HepG2 (cell line): Measurements from ENCODE around the gene SH2D3A. TPM values are rescaled to one million over a fixed set of nuclear protein-coding genes. Genes with fewer than 3 reads are reported as not detected.

Experiments
- ARHGAP35 ChIP-seq: sonication (generic); formaldehyde crosslinking; IDR thresholded peaks from 2 replicates; pipeline ENCODE4 v1.9.0; 2022; ENCODE audit warnings: mild to moderate bottlenecking, inconsistent platforms, moderate library complexity, missing genetic modification reagents, borderline replicate concordance
- ARNT2 ChIP-seq: sonication (generic); formaldehyde crosslinking; IDR thresholded peaks from 2 replicates; pipeline ENCODE4 v1.8.0; 2022; ENCODE audit warnings: mild to moderate bottlenecking, low read depth, missing genetic modification reagents, moderate library complexity
- ATF4 ChIP-seq, 2 experiments: fragments of 450-650 bp in 1 of 2; sonication (generic) in 1 of 2; formaldehyde crosslinking; IDR thresholded peaks; 2 replicates each; pipeline versions ENCODE4 v1.5.0 to v1.8.0; 2020 to 2022; ENCODE audit warnings: mild to moderate bottlenecking in 1 of 2, missing genetic modification reagents in 1 of 2
- CSRNP2 ChIP-seq: sonication (generic); formaldehyde crosslinking; conservative IDR thresholded peaks from 2 replicates; pipeline ENCODE4 v1.8.0; 2022; ENCODE audit warnings: low read depth, missing genetic modification reagents
- FOXC1 ChIP-seq: sonication (generic); formaldehyde crosslinking; IDR thresholded peaks from 2 replicates; pipeline ENCODE4 v1.8.0; 2022; ENCODE audit warnings: mild to moderate bottlenecking, missing genetic modification reagents, borderline replicate concordance
- KDM5B ChIP-seq: sonication (generic); formaldehyde crosslinking; IDR thresholded peaks from 2 replicates; pipeline ENCODE4 v1.4.0; 2020; ENCODE audit warnings: missing genetic modification reagents, mild to moderate bottlenecking, borderline replicate concordance
- LCORL ChIP-seq, 2 experiments: fragments of 450-650 bp in 1 of 2; sonication (generic) in 1 of 2; formaldehyde crosslinking in 1 of 2; IDR thresholded peaks; 2 replicates each; pipeline versions ENCODE4 v1.5.0 to v1.6.1; 2017 to 2020; ENCODE audit warnings: antibody characterized with exemption in 1 of 2, missing genetic modification reagents in 1 of 2
- NFE2L2 ChIP-seq: fragments of 150-350 bp; IDR thresholded peaks from 2 replicates; pipeline ENCODE4 v1.6.1; 2014; ENCODE audit warnings: low read length
- POLR2AphosphoS2 ChIP-seq: IDR thresholded peaks from 2 replicates; pipeline ENCODE4 v1.6.1; 2011; ENCODE audit warnings: low read depth, low read length, improper control_type of control experiment
- SIX4 ChIP-seq: sonication (generic); formaldehyde crosslinking; IDR thresholded peaks from 2 replicates; pipeline ENCODE4 v1.4.0; 2020; ENCODE audit warnings: missing genetic modification reagents
- TEF ChIP-seq: sonication (generic); formaldehyde crosslinking; IDR thresholded peaks from 2 replicates; pipeline ENCODE4 v1.5.0; 2020; ENCODE audit warnings: missing genetic modification reagents
- ZNF232 ChIP-seq: sonication (generic); formaldehyde crosslinking; IDR thresholded peaks from 2 replicates; pipeline ENCODE4 v1.4.0; 2020; ENCODE audit warnings: missing genetic modification reagents, borderline replicate concordance
- ZNF44 ChIP-seq: sonication (generic); formaldehyde crosslinking; IDR thresholded peaks from 2 replicates; pipeline ENCODE4 v1.5.1; 2020; ENCODE audit warnings: mild to moderate bottlenecking, missing genetic modification reagents
- ZNF446 ChIP-seq: sonication (generic); formaldehyde crosslinking; IDR thresholded peaks from 2 replicates; pipeline ENCODE4 v1.5.0; 2020; ENCODE audit warnings: mild to moderate bottlenecking, missing genetic modification reagents
- ZNF468 ChIP-seq: sonication (generic); formaldehyde crosslinking; IDR thresholded peaks from 2 replicates; pipeline ENCODE4 v1.8.0; 2022; ENCODE audit warnings: mild to moderate bottlenecking, moderate library complexity, missing genetic modification reagents
- ZNF629 ChIP-seq: sonication (generic); formaldehyde crosslinking; conservative IDR thresholded peaks from 2 replicates; pipeline ENCODE4 v1.5.0; 2020; ENCODE audit warnings: missing genetic modification reagents
- ZNF766 ChIP-seq: sonication (generic); formaldehyde crosslinking; IDR thresholded peaks from 2 replicates; pipeline ENCODE4 v1.5.0; 2020; ENCODE audit warnings: missing genetic modification reagents, borderline replicate concordance
- ZNF800 ChIP-seq: sonication (generic); formaldehyde crosslinking; IDR thresholded peaks from 2 replicates; pipeline ENCODE4 v1.4.0; 2020; ENCODE audit warnings: missing genetic modification reagents
- polyA plus RNA-seq, 8 experiments: library from polyadenylated mRNA; depleted of rRNA in 3 of 8; stranded (reverse) in 7 of 8; unstranded in 1 of 8; fragments of >200 nt; fragmentation: Illumina TruSeq in 4 of 8; extraction: Trizol in 4 of 8; gene quantifications; 2 replicates each; pipeline versions ENCODE4 v1.2.1 to v1.2.3, GENCODE V29; 2011 to 2016; ENCODE audit warnings: low read depth in 4 of 8, missing spikeins in 1 of 8, mixed read lengths in 1 of 8; ENCODE audit not compliant: insufficient read depth in 1 of 8
- total RNA-seq, 5 experiments: library from RNA; depleted of rRNA; stranded (reverse); fragments of >200 nt; fragmentation: Illumina TruSeq; extraction: Trizol; gene quantifications; 2 replicates each; pipeline ENCODE4 v1.2.3, GENCODE V29; 2016; ENCODE audit warnings: low read depth in 1 of 5
- TF ChIP-seq, protein P1 (sequence below): sonication (generic); formaldehyde crosslinking; IDR thresholded peaks from 2 replicates; pipeline ENCODE4 v1.4.0; 2020; ENCODE audit warnings: missing genetic modification reagents

The SH2D3A gene
- total and polyA plus RNA-seq, 2 of the 13 experiments (the other 11 are each of a cell fraction or from before 2014, with no cell fraction given) = 1.0 to 2.2 TPM

DNA sequence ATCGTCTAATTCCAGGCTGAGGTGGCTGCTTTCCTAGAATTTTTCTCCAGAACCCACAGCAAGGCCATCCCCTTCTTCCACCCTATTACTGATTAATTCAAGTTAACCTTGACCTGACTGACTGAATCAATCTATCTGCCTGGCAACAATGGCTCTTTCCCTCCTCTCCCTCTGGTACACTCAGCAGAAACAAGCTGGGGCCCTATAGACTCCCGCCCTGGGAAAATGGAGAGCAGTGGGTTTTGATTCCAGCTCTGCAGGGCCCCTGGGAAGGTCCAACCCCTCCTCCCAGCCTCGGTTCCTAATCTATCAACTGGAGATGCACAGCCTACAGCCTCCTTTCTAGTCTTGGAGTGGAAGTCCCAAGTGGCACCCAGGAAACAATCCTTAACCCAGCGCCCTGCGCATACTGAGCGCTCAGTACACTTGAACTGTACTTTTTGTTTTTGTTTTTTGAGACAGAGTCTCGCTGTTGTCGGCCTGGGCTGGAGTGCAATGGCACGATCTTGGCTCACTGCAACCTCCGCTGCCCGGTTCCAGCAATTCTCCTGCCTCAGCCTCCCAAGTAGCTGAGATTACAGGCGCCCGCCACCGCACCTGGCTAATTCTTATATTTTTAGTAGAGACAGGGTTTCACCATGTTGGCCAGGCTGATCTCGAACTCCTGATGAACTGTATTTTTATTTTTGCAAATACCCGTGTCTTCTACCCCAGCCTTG is 41.6 kb downstream of the SH2D3A start (continued):
- TF ChIP-seq ATF4 (CRISPR knock-in tag; IDR thresholded peaks at IDR 0.05) (no peak), KDM5B (no peak), ZNF766 (no peak), LCORL (IDR thresholded peaks at IDR 0.05) (no peak), LCORL (CRISPR knock-in tag; IDR thresholded peaks at IDR 0.05) (0 out of 2 replicates have a peak, but pooled peaks have one; percentile 48), ARHGAP35 (no peak), ZNF232 (CRISPR knock-in tag) (no peak), NFE2L2 (no peak; the same call in 1 of the 2 replicates), ZNF800 (no peak), ZNF446 (CRISPR knock-in tag) (no peak), SIX4 (no peak), TEF (no peak), CSRNP2 (CRISPR knock-in tag) (no peak), ZNF44 (CRISPR knock-in tag) (no peak), FOXC1 (CRISPR knock-in tag) (no peak), POLR2AphosphoS2 (no peak), ARNT2 (no peak), ZNF629 (CRISPR knock-in tag) (no peak), ZNF468 (no peak)
- TF ChIP-seq, protein P1, sequence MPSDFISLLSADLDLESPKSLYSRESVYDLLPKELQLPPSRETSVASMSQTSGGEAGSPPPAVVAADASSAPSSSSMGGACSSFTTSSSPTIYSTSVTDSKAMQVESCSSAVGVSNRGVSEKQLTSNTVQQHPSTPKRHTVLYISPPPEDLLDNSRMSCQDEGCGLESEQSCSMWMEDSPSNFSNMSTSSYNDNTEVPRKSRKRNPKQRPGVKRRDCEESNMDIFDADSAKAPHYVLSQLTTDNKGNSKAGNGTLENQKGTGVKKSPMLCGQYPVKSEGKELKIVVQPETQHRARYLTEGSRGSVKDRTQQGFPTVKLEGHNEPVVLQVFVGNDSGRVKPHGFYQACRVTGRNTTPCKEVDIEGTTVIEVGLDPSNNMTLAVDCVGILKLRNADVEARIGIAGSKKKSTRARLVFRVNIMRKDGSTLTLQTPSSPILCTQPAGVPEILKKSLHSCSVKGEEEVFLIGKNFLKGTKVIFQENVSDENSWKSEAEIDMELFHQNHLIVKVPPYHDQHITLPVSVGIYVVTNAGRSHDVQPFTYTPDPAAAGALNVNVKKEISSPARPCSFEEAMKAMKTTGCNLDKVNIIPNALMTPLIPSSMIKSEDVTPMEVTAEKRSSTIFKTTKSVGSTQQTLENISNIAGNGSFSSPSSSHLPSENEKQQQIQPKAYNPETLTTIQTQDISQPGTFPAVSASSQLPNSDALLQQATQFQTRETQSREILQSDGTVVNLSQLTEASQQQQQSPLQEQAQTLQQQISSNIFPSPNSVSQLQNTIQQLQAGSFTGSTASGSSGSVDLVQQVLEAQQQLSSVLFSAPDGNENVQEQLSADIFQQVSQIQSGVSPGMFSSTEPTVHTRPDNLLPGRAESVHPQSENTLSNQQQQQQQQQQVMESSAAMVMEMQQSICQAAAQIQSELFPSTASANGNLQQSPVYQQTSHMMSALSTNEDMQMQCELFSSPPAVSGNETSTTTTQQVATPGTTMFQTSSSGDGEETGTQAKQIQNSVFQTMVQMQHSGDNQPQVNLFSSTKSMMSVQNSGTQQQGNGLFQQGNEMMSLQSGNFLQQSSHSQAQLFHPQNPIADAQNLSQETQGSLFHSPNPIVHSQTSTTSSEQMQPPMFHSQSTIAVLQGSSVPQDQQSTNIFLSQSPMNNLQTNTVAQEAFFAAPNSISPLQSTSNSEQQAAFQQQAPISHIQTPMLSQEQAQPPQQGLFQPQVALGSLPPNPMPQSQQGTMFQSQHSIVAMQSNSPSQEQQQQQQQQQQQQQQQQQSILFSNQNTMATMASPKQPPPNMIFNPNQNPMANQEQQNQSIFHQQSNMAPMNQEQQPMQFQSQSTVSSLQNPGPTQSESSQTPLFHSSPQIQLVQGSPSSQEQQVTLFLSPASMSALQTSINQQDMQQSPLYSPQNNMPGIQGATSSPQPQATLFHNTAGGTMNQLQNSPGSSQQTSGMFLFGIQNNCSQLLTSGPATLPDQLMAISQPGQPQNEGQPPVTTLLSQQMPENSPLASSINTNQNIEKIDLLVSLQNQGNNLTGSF = no peak
